ENCODE data around the gene PDCD1.

The PDCD1 gene

DNA sequence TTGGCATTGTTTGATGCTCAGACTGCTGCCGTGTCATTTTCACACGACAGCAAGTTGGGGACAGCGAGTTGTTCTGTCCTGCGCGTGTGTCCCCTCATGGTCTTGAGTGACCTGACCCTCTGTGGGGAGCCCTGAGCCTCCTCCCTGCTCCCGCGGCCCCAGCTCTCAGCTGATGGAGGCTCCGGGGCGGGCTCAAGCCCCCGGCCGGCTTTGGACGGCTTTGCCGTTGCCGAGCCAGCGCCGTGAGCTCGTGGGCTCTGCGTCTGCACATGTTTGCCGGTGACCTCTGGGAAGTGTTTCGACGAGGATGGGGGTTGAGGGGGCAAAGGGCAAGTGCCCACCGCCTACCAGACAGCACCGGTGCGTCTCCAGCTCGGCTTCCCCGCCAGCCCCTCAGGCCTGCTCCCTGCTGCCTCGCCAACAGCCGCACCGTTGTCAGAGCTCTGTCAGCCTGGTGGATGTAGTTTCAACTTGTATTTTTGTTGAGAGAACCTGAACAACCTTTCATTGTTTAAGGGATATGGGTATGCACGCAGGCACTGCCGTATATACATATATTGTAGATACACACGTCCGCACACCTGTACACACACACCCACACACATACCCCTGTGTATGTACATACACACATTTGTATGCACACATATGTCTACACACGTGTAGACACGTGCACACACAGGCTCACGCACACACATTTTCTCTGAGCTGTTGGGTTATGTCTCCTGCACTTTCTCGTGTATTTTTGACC lies 13.7 kb downstream of the PDCD1 start:
- H3K4me1 ChIP-seq (ENCODE audit: control insufficient read depth, insufficient read depth, low read depth, low read length) = peaks cover 12% of the 10 kb centered on the region
- no peak overlapping the region for H2BK12ac ChIP-seq (ENCODE audit: low read length in 2 of 2)
- H3K4me3 ChIP-seq (ENCODE audit: insufficient read depth in 1 of 2, low read depth in 1 of 2, low read length in 2 of 2) = no peak overlapping the region
- no peak overlapping the region for H2BK15ac ChIP-seq (ENCODE audit: low read depth, poor library complexity, severe bottlenecking)
- no peak overlapping the region for H3K27ac ChIP-seq (ENCODE audit: low read length, poor library complexity, severe bottlenecking)
- peaks cover 20 to 27% of the 10 kb centered on the region in 2 experiments for H3K27me3 ChIP-seq (ENCODE audit: control insufficient read depth in 1 of 2, insufficient read depth in 1 of 2, low read length in 2 of 2)
- no peaks in the 10 kb centered on the region for H3K79me1 ChIP-seq (replicated peaks; ENCODE audit: low read length, poor library complexity, severe bottlenecking)
- no peak for DNase-seq
- H3K14ac ChIP-seq (ENCODE audit: low read length in 2 of 2) = no peak overlapping the region
- H3K4ac ChIP-seq (ENCODE audit: low read depth in 1 of 2, low read length in 2 of 2) = no peak overlapping the region
- no peak overlapping the region for H2BK5ac ChIP-seq (ENCODE audit: low read depth, low read length, poor library complexity, severe bottlenecking)
- 91% methylated on average over 37 of the region's 37 CpGs for WGBS
- no peak overlapping the region for H4K91ac ChIP-seq (ENCODE audit: low read length)
- H2BK120ac ChIP-seq (ENCODE audit: low read depth, low read length) = no peak overlapping the region
- no peak overlapping the region for H2AFZ ChIP-seq (ENCODE audit: low read depth, low read length)
- no peak overlapping the region for H4K8ac ChIP-seq (ENCODE audit: low read length)
- no peak overlapping the region for H3K9ac ChIP-seq (ENCODE audit: low read length)
- no peaks in the 10 kb centered on the region for H3K9me3 ChIP-seq (ENCODE audit: control insufficient read depth, low read length)
- H3K18ac ChIP-seq (ENCODE audit: low read depth in 1 of 2, low read length in 2 of 2) = peak overlapping the region in 1 of 2 experiments; percentile 26
- no peak overlapping the region for H3K23ac ChIP-seq (ENCODE audit: low read length in 2 of 2)
- H2AK5ac ChIP-seq (ENCODE audit: low read length, severe bottlenecking) = no peak overlapping the region
- no peaks in the 10 kb centered on the region for H3K36me3 ChIP-seq (ENCODE audit: control insufficient read depth in 1 of 2, insufficient read depth in 2 of 2, low read depth in 1 of 2, low read length in 2 of 2)
- H3K4me2 ChIP-seq (ENCODE audit: low read length, poor library complexity, severe bottlenecking) = no peak overlapping the region

DNA sequence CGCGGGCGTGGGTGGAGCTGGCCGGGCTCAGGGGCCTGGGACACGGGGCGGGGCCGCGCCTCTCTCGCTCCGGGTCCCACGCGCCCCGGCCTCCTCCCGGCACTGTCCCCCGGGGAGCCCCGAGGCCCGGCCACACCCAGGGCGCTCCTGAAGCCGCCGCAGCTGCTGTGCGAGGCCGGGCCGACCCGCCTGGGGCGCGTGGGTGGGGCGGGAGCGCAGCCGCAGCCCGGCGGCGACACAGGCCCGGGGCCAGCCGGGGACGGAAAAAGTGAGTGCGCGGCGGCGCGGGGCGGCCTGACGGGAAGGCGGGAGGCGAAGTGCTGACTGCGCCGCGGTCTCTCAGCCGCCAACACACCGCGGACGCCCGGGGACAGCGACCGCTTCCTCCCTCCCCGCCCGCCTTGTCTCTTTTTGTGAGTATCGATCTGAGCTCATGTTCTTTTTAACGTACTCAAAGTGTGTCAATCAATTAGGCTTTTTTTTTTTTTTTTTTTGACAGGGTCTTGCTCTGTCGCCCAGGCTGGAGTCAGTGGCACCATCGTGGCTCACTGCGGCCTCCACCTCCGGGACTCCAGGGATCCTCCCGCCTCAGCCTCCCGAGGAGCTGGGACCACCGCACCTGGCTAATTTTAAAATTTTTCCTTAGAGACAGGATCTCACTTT lies 14.5 kb downstream of the PDCD1 start:
- H3K27ac ChIP-seq (ENCODE audit: low read length, poor library complexity, severe bottlenecking) = no peak overlapping the region
- no peak overlapping the region for H2BK5ac ChIP-seq (ENCODE audit: low read depth, low read length, poor library complexity, severe bottlenecking)
- 14% methylated on average over 42 of the region's 65 CpGs for WGBS
- H2BK15ac ChIP-seq (ENCODE audit: low read depth, poor library complexity, severe bottlenecking) = peak overlapping the region; percentile 48
- H3K9me3 ChIP-seq (ENCODE audit: control insufficient read depth, low read length) = no peaks in the 10 kb centered on the region
- H3K18ac ChIP-seq (ENCODE audit: low read depth in 1 of 2, low read length in 2 of 2) = peak overlapping the region; percentile 70 to 75
- H3K4me2 ChIP-seq (ENCODE audit: low read length, poor library complexity, severe bottlenecking) = peak overlapping the region; percentile 94
- H2AK5ac ChIP-seq (ENCODE audit: low read length, severe bottlenecking) = no peak overlapping the region
- H3K9ac ChIP-seq (ENCODE audit: low read length) = peak overlapping the region; percentile 75
- H2BK12ac ChIP-seq (ENCODE audit: low read length in 2 of 2) = peak overlapping the region in 1 of 2 experiments; percentile 25
- H3K4ac ChIP-seq (ENCODE audit: low read depth in 1 of 2, low read length in 2 of 2) = peak overlapping the region in 1 of 2 experiments; percentile 37
- peak overlapping the region; percentile 83 for H4K91ac ChIP-seq (ENCODE audit: low read length)
- H3K36me3 ChIP-seq (ENCODE audit: control insufficient read depth in 1 of 2, insufficient read depth in 2 of 2, low read depth in 1 of 2, low read length in 2 of 2) = no peaks in the 10 kb centered on the region
- peak overlapping the region; percentile 61 for H2BK120ac ChIP-seq (ENCODE audit: low read depth, low read length)
- no peaks in the 10 kb centered on the region for H3K79me1 ChIP-seq (replicated peaks; ENCODE audit: low read length, poor library complexity, severe bottlenecking)
- peaks cover 12% of the 10 kb centered on the region for H3K4me1 ChIP-seq (ENCODE audit: control insufficient read depth, insufficient read depth, low read depth, low read length)
- no peak overlapping the region for H3K23ac ChIP-seq (ENCODE audit: low read length in 2 of 2)
- peaks cover 17 to 33% of the 10 kb centered on the region in 2 experiments for H3K27me3 ChIP-seq (ENCODE audit: control insufficient read depth in 1 of 2, insufficient read depth in 1 of 2, low read length in 2 of 2)
- DNase-seq = peak; percentile 75
- H3K14ac ChIP-seq (ENCODE audit: low read length in 2 of 2) = peak overlapping the region in 1 of 2 experiments; percentile 71
- peak overlapping the region; percentile 54 to 63 for H3K4me3 ChIP-seq (ENCODE audit: insufficient read depth in 1 of 2, low read depth in 1 of 2, low read length in 2 of 2)
- H4K8ac ChIP-seq (ENCODE audit: low read length) = no peak overlapping the region
- peak overlapping the region; percentile 69 for H2AFZ ChIP-seq (ENCODE audit: low read depth, low read length)

DNA sequence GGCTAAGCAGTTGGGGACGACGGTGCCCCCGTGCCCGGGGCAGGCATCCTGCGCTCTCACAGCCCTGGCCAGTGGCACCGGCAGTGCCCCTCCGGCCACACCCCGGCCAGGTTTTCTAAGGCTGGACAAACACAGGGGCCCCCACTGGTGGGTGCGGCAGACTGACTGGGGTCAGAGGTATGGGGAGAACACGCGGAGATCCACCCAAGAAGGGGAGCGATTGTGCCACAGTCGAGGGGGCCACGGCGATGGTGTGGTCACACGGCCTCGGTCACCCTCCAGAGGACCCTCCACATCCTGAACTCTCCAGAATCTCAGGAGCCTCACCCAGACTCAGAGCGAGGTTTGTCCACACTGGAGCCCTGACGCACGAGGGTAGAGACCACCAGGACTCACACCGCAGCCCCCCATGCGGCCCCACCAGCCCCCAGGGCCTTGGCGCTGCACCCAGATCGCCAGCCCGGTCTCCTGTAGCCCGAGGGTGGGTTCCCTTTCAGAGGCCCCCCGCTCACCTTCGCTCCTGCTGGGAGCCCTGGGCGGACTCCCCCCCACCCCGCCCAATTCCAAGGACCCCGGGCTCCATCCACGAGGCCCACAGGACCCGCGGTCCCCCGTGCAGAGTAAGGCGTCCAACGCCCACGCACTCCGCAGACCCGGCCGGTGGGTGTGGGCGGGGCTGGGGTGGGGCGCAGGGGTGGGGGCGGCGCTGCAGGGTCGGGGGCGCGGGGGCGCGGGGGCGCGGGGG lies 15.2 kb downstream of the PDCD1 start:
- Histone ChIP-seq H3K4me1 (ENCODE audit: control insufficient read depth, insufficient read depth, low read depth, low read length) (peaks cover 12% of the 10 kb centered on the region), H3K27ac (ENCODE audit: low read length, poor library complexity, severe bottlenecking) (no peak overlapping the region), H2BK15ac (ENCODE audit: low read depth, poor library complexity, severe bottlenecking) (peak overlapping the region; percentile 48), H2BK5ac (ENCODE audit: low read depth, low read length, poor library complexity, severe bottlenecking) (no peak overlapping the region), H2BK12ac (ENCODE audit: low read length in 2 of 2) (peak overlapping the region in 1 of 2 experiments; percentile 24), H3K18ac (ENCODE audit: low read depth in 1 of 2, low read length in 2 of 2) (no peak overlapping the region), H3K23ac (ENCODE audit: low read length in 2 of 2) (no peak overlapping the region), H2AFZ (ENCODE audit: low read depth, low read length) (no peak overlapping the region), H4K91ac (ENCODE audit: low read length) (peak overlapping the region; percentile 15), H3K9me3 (ENCODE audit: control insufficient read depth, low read length) (no peaks in the 10 kb centered on the region), H3K14ac (ENCODE audit: low read length in 2 of 2) (no peak overlapping the region), H4K8ac (ENCODE audit: low read length) (no peak overlapping the region), H3K4ac (ENCODE audit: low read depth in 1 of 2, low read length in 2 of 2) (no peak overlapping the region), H3K36me3 (ENCODE audit: control insufficient read depth in 1 of 2, insufficient read depth in 2 of 2, low read depth in 1 of 2, low read length in 2 of 2) (no peaks in the 10 kb centered on the region), H2BK120ac (ENCODE audit: low read depth, low read length) (peak overlapping the region; percentile 61), H3K79me1 (replicated peaks; ENCODE audit: low read length, poor library complexity, severe bottlenecking) (no peaks in the 10 kb centered on the region), H3K9ac (ENCODE audit: low read length) (no peak overlapping the region), H3K4me3 (ENCODE audit: insufficient read depth in 1 of 2, low read depth in 1 of 2, low read length in 2 of 2) (no peak overlapping the region), H3K27me3 (ENCODE audit: control insufficient read depth in 1 of 2, insufficient read depth in 1 of 2, low read length in 2 of 2) (peaks cover 16 to 34% of the 10 kb centered on the region in 2 experiments), H2AK5ac (ENCODE audit: low read length, severe bottlenecking) (no peak overlapping the region), H3K4me2 (ENCODE audit: low read length, poor library complexity, severe bottlenecking) (no peak overlapping the region)
- WGBS = 89% methylated on average over 23 of the region's 52 CpGs
- no peak for DNase-seq

Data from mesenchymal stem cell (in vitro differentiated cells and primary cell).